Chondrocyte (in vitro differentiated cells): ENCODE data around the gene PCNX2. TPM values are rescaled to one million over a fixed set of nuclear protein-coding genes. Genes with fewer than 3 reads are reported as not detected.
"Not testable (repeated sequence)": the region's sequence is repeated elsewhere in the genome, so short reads cannot be mapped to it uniquely, and the experiment has no call there.

Experiments
- DNase-seq: peaks from one replicate; pipeline ENCODE4 v3.0.0; 2021; ENCODE audit warnings: mixed read lengths, low spot score
- H3K27ac Mint-ChIP-seq: one replicate; pipeline ENCODE4 v1.8.0; 2021; ENCODE audit warnings: mild to moderate bottlenecking, moderate library complexity, mixed read lengths; ENCODE audit not compliant: unreplicated experiment
- H3K27me3 Mint-ChIP-seq: 2 replicates; pipeline ENCODE4 v1.8.0; 2021; ENCODE audit warnings: low read depth, mixed read lengths
- H3K36me3 Mint-ChIP-seq: 2 replicates; pipeline ENCODE4 v1.8.0; 2021; ENCODE audit warnings: low read depth, mixed read lengths
- H3K4me1 Mint-ChIP-seq: 2 replicates; pipeline ENCODE4 v1.8.0; 2021; ENCODE audit warnings: low read depth, mild to moderate bottlenecking, mixed read lengths
- H3K4me3 Mint-ChIP-seq: one replicate; pipeline ENCODE4 v1.8.0; 2021; ENCODE audit warnings: mild to moderate bottlenecking, moderate library complexity, mixed read lengths; ENCODE audit not compliant: unreplicated experiment
- H3K9me3 Mint-ChIP-seq: 2 replicates; pipeline ENCODE4 v1.8.0; 2021; ENCODE audit warnings: low read depth, mixed read lengths
- total RNA-seq: library from RNA; stranded (reverse); gene quantifications from 3 replicates; pipeline ENCODE4 v1.2.1, GENCODE V29; 2021
- TF ChIP-seq, protein P1 (sequence below): fragments of 200-600 bp; sonication (generic); IDR thresholded peaks from 2 replicates; pipeline ENCODE4 v1.5.0; 2021; ENCODE audit warnings: antibody characterized with exemption, mild to moderate bottlenecking, moderate library complexity

The PCNX2 gene
- total RNA-seq, 1 donor from 2014 or later: 9.5 TPM

DNA sequence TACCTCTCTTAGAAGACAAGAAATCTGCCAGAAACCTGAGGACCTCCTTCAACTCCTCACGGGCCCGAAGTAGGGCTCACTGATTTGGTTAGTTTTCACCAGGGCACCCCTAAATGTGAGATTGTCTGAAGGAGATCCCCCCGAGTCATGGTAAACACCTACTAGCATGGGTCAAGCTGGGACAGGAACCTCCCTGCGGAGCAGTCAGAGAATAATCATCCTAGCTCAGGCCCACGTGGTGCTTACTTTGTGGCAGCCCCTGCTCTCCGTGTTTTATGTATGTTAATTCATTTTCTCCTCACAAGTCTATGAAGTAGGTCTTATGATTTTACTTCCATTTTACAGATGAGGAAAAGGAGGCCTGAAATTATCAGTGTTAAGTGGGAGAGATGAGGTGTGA is 206.9 kb downstream of the PCNX2 start:
- H3K4me1 Mint-ChIP-seq: peaks cover 12% of the 10 kb centered on the region
- DNase-seq: no peak
- no peak overlapping the region for H3K27ac Mint-ChIP-seq
- TF ChIP-seq, protein P1, sequence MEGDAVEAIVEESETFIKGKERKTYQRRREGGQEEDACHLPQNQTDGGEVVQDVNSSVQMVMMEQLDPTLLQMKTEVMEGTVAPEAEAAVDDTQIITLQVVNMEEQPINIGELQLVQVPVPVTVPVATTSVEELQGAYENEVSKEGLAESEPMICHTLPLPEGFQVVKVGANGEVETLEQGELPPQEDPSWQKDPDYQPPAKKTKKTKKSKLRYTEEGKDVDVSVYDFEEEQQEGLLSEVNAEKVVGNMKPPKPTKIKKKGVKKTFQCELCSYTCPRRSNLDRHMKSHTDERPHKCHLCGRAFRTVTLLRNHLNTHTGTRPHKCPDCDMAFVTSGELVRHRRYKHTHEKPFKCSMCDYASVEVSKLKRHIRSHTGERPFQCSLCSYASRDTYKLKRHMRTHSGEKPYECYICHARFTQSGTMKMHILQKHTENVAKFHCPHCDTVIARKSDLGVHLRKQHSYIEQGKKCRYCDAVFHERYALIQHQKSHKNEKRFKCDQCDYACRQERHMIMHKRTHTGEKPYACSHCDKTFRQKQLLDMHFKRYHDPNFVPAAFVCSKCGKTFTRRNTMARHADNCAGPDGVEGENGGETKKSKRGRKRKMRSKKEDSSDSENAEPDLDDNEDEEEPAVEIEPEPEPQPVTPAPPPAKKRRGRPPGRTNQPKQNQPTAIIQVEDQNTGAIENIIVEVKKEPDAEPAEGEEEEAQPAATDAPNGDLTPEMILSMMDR: no peak
- H3K9me3 Mint-ChIP-seq: no peaks in the 10 kb centered on the region
- peaks cover 7% of the 10 kb centered on the region for H3K36me3 Mint-ChIP-seq
- H3K4me3 Mint-ChIP-seq: no peak overlapping the region
- no peaks in the 10 kb centered on the region for H3K27me3 Mint-ChIP-seq

DNA sequence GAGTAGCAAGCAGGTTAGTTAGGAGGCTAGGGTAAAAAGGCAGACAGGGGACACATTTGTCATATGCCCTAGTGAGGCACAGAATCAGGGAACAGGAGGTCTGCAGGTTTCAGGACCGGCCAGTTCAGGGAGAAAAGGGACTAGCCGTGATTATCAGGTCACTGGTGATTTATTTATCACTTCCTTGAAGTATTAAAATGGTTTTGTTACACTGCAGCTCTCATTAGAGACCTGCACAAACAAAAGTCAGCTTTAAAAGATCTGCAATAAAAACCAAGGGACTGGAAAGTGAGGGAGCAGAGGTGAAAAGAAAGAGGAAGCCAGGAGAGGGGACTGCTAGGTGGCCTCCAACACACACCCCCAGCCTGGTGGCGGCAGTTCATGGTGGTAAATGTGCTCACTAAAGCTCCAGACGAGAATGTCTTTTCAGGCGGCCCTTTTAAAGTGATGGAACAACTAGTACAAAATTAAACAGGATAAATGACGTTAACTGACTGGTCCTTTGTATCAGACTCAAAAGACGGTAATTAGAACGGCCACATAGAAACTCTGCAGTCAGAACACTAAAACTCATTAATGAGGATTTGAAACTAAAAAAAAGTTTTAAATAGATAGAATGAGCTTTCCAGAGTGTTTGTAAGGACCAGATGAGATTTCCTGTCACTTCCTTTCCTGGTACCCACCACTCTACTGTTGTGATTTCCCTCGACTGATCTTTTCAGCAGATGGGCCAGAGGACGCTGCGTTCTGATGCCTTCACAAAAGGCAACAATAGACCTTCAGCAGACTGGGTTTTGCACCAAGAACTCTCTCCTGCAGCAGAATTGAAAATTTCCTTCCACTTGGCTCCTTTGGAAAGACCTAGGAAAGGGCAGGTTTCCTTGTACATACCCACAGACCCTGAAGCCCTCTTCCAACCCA is 208.3 kb downstream of the PCNX2 start:
- no peaks in the 10 kb centered on the region for H3K27me3 Mint-ChIP-seq
- no peak overlapping the region for H3K27ac Mint-ChIP-seq
- H3K4me3 Mint-ChIP-seq: no peak overlapping the region
- TF ChIP-seq, protein P1: no peak
- no peaks in the 10 kb centered on the region for H3K9me3 Mint-ChIP-seq
- DNase-seq: no peak
- H3K4me1 Mint-ChIP-seq: peaks cover 10% of the 10 kb centered on the region
- peaks cover 7% of the 10 kb centered on the region for H3K36me3 Mint-ChIP-seq

DNA sequence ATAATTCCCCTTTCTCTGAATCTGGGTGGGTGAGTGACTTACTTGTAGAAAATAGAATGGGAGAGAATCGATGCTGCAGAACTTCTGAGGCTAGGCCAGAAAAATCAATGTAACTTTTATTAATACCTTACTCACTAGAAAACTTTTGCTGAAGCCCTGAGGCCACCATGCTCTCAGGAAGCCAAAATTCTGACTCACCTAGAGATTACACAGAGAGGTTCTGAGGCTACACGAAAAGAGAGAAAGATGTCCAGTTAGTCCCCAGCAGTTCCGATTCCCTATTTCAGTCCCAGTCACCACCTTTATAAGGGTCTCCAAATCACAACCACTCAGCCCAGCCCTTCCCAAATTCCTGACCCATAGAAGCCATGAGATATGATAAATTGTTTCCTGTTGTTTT is 210.0 kb downstream of the PCNX2 start:
- peaks cover 7% of the 10 kb centered on the region for H3K36me3 Mint-ChIP-seq
- H3K27ac Mint-ChIP-seq: no peak overlapping the region
- no peaks in the 10 kb centered on the region for H3K9me3 Mint-ChIP-seq
- H3K27me3 Mint-ChIP-seq: no peaks in the 10 kb centered on the region
- no peak for DNase-seq
- H3K4me1 Mint-ChIP-seq: peaks cover 11% of the 10 kb centered on the region
- TF ChIP-seq, protein P1: no peak
- H3K4me3 Mint-ChIP-seq: no peak overlapping the region

DNA sequence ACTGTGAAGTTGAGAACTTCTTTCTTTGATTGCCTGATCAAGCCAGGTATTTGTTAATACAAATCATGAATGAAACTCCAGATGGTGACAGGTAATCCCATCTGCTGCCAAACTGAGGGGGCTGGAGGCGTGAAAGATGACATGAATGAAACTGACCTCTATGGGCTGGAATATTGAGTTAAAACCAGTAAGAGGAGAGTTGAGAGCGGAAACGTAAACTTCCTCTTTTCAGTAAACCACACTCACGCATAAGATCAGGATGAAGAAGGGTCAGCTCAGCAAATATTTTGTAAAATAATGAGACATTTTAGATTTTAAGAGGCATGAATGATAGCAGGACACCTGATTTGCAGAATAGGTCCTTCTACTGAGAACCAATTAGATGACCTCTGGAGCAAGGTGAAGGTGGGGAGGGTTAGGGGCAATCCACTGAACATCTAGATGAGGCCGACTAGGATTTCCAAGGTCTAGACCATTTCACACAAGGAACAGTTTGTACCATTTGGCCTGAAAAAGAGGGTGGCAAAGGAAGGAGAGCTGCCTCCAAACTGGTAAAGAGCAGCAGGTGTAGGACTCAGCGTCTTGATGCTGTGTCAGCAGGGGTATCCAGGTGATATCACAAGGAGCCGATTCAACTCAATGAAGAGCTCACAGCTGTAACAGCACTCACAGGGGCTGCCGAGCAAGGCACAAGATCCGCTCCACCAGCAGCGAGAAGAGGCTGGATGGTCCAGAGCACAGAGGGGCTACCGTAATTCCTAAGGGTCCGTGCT is 212.6 kb downstream of the PCNX2 start:
- no peak overlapping the region for H3K4me3 Mint-ChIP-seq
- no peak for DNase-seq
- TF ChIP-seq, protein P1: no peak
- H3K9me3 Mint-ChIP-seq: no peaks in the 10 kb centered on the region
- H3K4me1 Mint-ChIP-seq: peaks cover 11% of the 10 kb centered on the region
- no peaks in the 10 kb centered on the region for H3K27me3 Mint-ChIP-seq
- H3K27ac Mint-ChIP-seq: no peak overlapping the region
- H3K36me3 Mint-ChIP-seq: no peaks in the 10 kb centered on the region

DNA sequence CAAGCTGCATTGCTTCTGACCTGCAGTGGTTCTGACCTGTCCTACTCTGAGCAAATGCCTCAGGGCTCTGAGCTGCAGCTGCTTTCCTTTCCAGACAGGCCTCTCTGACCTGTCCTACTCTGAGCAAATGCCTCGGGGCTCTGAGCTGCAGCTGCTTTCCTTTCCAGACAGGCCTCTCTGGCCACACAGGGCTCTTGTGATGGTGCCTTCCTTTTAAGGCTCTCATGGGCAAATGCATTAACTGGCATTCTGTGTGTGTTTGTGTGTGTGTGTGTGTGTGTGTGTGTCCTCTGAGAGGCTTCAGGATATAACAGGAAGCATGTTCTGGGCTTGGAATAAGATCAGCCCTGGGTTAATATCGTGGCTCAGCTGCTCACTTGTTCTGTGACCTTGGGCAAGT is 213.8 kb downstream of the PCNX2 start:
- Mint-ChIP-seq H3K9me3 (no peaks in the 10 kb centered on the region), H3K36me3 (no peaks in the 10 kb centered on the region), H3K4me1 (peaks cover 11% of the 10 kb centered on the region), H3K27ac (peak overlapping the region; percentile 46), H3K4me3 (no peak overlapping the region), H3K27me3 (no peaks in the 10 kb centered on the region)
- TF ChIP-seq, protein P1: no peak
- no peak for DNase-seq

DNA sequence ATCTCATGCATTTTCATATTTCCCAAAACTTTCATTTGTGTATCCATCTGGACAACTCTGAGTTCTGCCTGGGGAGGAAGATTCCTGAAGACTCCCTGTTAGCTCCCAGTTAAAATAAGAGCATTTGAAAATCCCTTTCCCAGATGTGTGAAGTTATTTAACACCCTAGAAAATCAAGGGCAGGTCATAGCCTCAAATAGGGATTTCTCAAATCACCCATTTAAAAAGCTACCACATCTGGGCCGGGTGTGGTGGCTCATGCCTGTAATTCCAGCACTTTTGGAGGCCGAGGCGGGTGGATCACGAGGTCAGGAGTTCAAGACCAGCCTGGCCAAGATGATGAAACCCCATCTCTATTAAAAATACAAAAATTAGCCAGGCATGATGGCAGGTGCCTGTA is 214.7 kb downstream of the PCNX2 start:
- not testable (repeated sequence) for H3K27me3 Mint-ChIP-seq, H3K9me3 Mint-ChIP-seq, H3K27ac Mint-ChIP-seq, H3K4me3 Mint-ChIP-seq, H3K36me3 Mint-ChIP-seq, DNase-seq
- peaks cover 14% of the 10 kb centered on the region for H3K4me1 Mint-ChIP-seq
